ENCODE data around the gene UNC13C. TPM values are rescaled to one million over a fixed set of nuclear protein-coding genes. Genes with fewer than 3 reads are reported as not detected.

The UNC13C gene
- total and polyA plus RNA-seq, 2 of the 13 experiments (the other 11 are each of a cell fraction or from before 2014, with no cell fraction given) = 0.04 TPM; not detected in 1

- no peak for TF ChIP-seq ELF4 (CRISPR knock-in tag; IDR thresholded peaks at IDR 0.05; ENCODE audit: borderline replicate concordance)
- TF ChIP-seq, protein P1, sequence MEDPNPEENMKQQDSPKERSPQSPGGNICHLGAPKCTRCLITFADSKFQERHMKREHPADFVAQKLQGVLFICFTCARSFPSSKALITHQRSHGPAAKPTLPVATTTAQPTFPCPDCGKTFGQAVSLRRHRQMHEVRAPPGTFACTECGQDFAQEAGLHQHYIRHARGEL (CRISPR knock-in tag; IDR thresholded peaks at IDR 0.05) = no peak
- no peak for TF ChIP-seq ZNF850 (CRISPR knock-in tag; conservative IDR thresholded peaks at IDR 0.05)
- no peak for TF ChIP-seq PATZ1 (CRISPR knock-in tag; IDR thresholded peaks at IDR 0.05)
- no peak for TF ChIP-seq CAMTA2 (CRISPR knock-in tag; IDR thresholded peaks at IDR 0.05; ENCODE audit: borderline replicate concordance)
- no peak for TF ChIP-seq ZNF543 (CRISPR knock-in tag; IDR thresholded peaks at IDR 0.05)
- no peak for TF ChIP-seq CREM (IDR thresholded peaks at IDR 0.05)
- no peak for TF ChIP-seq CREM (CRISPR knock-in tag; IDR thresholded peaks at IDR 0.05)
Observed at GRCh38 chr15:53955396-53955795, 22.8 kb upstream of the UNC13C start (continued).

GRCh38 chr15:53962646-53963561 is 15.3 kb upstream of the UNC13C start:
- intact Hi-C loops (cut with micrococcal nuclease; ENCODE audit: unreplicated experiment) = loop anchor here (1.0 to 10.0 kb wide), 2 partner anchors 155 to 1142 kb away; no protein-coding TSS in a partner anchor
- H3K4me1 ChIP-seq (ENCODE audit: insufficient read depth, low read length) = peaks cover 9% of the 10 kb centered on the region; the same call in 1 of the 2 replicates

More at GRCh38 chr15:53962646-53963561, 15.3 kb upstream of the UNC13C start:
- H3K4me2 ChIP-seq (ENCODE audit: low read depth, low read length) = no peak overlapping the region
- no peaks in the 10 kb centered on the region for H4K20me1 ChIP-seq (ENCODE audit: insufficient read depth, low read length)
- no peak overlapping the region for H3K9ac ChIP-seq (ENCODE audit: insufficient read depth, low read depth, low read length)
- ChIA-PET CTCF (ENCODE audit: low intra/inter-chr PET ratio, low total read pairs) (interaction anchor here (1.1 kb wide), 1 partner anchor 1205 kb away, joined by 4 read pairs; no protein-coding TSS in a partner anchor), POLR2A (no interaction called here)
- no peak for TF ChIP-seq JARID2 (CRISPR knock-in tag; IDR thresholded peaks at IDR 0.05; ENCODE audit: insufficient replicate concordance)
- no peak for TF ChIP-seq BRCA1 (CRISPR knock-in tag; IDR thresholded peaks at IDR 0.05)
- TF ChIP-seq SALL1 (CRISPR knock-in tag; IDR thresholded peaks at IDR 0.05) = no peak
- TF ChIP-seq HNF4G (IDR thresholded peaks at IDR 0.05; ENCODE audit: borderline replicate concordance, low read depth, low read length) = no peak
- no peak for TF ChIP-seq HNF4G (CRISPR knock-in tag; IDR thresholded peaks at IDR 0.05; ENCODE audit: borderline replicate concordance, low read depth)
- TF ChIP-seq CTCF (CRISPR knock-in tag; IDR thresholded peaks at IDR 0.05) = peak; percentile 59
- peak; percentile 68 for TF ChIP-seq STAG1 (CRISPR knock-in tag; IDR thresholded peaks at IDR 0.05)
- TF ChIP-seq MIXL1 (CRISPR knock-in tag; IDR thresholded peaks at IDR 0.05) = peak; percentile 65; the same call in 1 of the 2 replicates
- no peak for TF ChIP-seq SAFB2 (CRISPR knock-in tag; IDR thresholded peaks at IDR 0.05; ENCODE audit: borderline replicate concordance, low read depth)
- peak; percentile 40; the same call in 1 of the 2 replicates for TF ChIP-seq SMC3 (IDR thresholded peaks at IDR 0.05; ENCODE audit: low read length)
- no peak for TF ChIP-seq ETV6 (CRISPR knock-in tag; conservative IDR thresholded peaks at IDR 0.05)
- H3K79me2 ChIP-seq (ENCODE audit: insufficient read depth, low read length) = no peaks in the 10 kb centered on the region
- H3K27me3 ChIP-seq (ENCODE audit: control insufficient read depth in 1 of 2, insufficient read depth in 2 of 2, low read length in 2 of 2) = no peaks in the 10 kb centered on the region; a peak in 1 of 5 replicates
- DNase-seq (ENCODE audit: low spot score) = peak; percentile 23
- no peaks in the 10 kb centered on the region for H3K36me3 ChIP-seq (replicated peaks in 1 of 2; ENCODE audit: control insufficient read depth in 1 of 2, insufficient read depth in 2 of 2, low read length in 2 of 2)
- no peak overlapping the region for H3K4me3 ChIP-seq (replicated peaks in 1 of 3; ENCODE audit: insufficient read depth in 1 of 3, low read depth in 2 of 3, low read length in 3 of 3)
- WGBS (ENCODE audit: low lambda C conversion rate) = 14% methylated on average over 4 of the region's 4 CpGs
- no peak for FAIRE-seq
- no TSS peak for BruUV-seq (replicated peaks)
- in situ Hi-C loops (cut with HindIII; ENCODE audit: extremely low pct_ligation_motif_present, low pct_unique_long_range_greater_than_20kb) = no loop called here
- H3K9me3 ChIP-seq (ENCODE audit: low read length) = no peaks in the 10 kb centered on the region
- ATAC-seq = peak; percentile 70
- no peak overlapping the region for H2AFZ ChIP-seq (ENCODE audit: low read length)
- H3K27ac ChIP-seq (ENCODE audit: extremely low read length, insufficient read depth, low read length) = no peak overlapping the region
